AG20443 (cell line): Measurements from ENCODE around the gene PEX6.
A peak's percentile ranks its signal among the peaks of the same experiment; 100 is the strongest.
"Not testable (repeated sequence)": the region's sequence is repeated elsewhere in the genome, so short reads cannot be mapped to it uniquely, and the experiment has no call there.

Source experiments
- DNase-seq: peaks from one replicate; pipeline ENCODE4 v3.0.0; 2012; ENCODE audit warnings: low spot score, mixed read lengths

Gene PEX6

DNA sequence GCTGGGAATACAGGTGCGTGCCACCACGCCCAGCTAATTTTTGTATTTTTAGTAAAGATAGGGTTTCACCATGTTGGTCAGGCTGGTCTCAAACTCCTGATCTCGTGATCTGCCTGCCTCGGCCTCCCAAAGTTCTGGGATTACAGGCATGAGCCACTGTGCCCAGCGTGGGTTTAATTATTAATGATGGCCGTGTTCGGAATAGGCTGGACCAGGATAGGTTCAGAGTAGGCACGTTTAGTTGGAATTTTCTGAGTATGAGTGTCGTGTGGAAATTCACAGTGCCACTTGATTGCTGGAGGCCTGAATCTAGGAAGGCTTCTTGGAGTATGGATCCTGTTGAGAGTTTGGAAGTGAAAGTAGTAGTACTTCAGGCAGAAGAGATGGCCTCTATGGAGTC lies 19.2 kb upstream of the PEX6 start:
- not testable (repeated sequence) for DNase-seq

DNA sequence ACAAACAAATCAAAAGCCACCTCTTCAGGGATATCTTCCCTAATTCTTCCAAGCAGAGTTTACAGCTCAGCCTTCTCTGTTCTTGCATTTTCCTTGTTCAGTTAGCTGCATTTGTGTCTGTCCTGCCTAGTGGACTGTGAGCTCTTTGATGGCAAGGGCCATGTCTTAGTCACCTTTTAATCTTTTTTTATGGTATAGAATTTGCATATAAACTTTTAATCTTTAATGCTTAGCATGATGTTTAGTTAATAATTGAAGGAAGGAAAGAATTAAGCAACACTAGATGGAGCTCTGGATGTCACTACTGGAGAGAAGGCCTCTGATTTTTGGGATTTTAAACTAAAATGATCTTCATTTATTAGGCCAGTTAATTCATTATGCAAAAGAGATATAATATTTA lies 17.5 kb upstream of the PEX6 start:
- no peak for DNase-seq

DNA sequence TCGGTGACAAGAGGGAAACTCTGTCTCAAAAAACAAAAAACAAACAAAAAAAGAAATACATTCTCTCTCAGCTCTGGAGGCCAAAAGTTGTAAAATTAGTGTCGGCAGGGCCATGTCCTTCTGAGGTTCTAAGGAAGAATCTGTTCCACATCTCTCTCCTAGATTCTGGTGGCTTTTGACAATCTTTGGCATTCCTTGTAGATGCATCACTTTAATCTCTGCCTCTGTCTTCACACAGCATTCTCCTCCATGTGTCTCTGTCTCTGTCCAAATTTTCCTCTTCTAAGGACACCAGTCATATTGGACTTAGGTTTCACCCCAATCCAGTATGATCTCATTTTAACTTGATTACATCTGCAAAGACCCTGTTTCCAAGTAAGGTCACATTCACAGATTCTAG lies 14.5 kb upstream of the PEX6 start:
- no peak for DNase-seq

DNA sequence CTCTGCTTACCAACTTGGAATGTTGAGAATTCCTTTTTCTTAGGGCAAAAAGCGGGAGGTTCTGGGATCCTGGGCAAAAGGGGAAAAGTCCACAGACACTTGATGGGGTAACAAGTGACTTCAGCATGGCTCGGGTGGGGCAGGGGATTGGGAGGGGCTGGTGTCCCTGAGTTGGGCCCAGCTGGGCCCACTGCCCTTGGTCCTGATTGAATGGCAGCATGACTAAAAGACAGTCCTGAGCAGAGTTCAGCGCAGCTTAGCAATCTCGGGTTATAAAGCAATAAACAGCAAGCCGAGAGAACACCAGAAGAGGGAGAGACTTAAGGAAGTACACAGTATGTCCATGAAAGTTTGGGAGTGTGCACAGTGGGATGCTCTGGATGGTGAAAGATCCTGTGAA lies 10.9 kb upstream of the PEX6 start:
- no peak for DNase-seq

DNA sequence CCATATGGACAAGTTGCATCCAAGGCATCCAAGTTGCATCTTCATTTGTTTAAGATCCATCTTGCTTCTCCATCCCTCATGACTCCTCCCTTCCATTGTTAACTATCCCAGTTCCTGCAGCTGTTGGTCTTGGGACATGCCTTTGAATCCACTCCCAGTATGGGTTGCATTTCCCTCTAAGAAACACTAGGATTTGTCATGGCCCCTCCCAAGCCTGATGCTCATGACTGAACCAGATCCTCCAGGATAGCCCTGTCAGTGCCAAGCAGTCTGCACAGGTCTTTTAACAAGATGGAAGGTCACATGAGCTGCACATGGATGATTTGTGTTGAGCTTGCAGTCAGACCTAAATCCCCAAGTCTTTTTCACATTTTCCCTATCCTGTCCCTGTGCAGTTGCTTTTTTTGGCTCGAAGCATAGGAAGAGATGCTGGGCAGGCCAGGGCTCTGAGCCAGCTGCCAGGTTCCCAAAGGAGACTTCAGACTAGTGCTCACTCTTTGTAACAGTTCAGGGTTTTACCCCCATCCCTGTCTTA lies 9.6 kb upstream of the PEX6 start:
- peak; percentile 44 for DNase-seq

DNA sequence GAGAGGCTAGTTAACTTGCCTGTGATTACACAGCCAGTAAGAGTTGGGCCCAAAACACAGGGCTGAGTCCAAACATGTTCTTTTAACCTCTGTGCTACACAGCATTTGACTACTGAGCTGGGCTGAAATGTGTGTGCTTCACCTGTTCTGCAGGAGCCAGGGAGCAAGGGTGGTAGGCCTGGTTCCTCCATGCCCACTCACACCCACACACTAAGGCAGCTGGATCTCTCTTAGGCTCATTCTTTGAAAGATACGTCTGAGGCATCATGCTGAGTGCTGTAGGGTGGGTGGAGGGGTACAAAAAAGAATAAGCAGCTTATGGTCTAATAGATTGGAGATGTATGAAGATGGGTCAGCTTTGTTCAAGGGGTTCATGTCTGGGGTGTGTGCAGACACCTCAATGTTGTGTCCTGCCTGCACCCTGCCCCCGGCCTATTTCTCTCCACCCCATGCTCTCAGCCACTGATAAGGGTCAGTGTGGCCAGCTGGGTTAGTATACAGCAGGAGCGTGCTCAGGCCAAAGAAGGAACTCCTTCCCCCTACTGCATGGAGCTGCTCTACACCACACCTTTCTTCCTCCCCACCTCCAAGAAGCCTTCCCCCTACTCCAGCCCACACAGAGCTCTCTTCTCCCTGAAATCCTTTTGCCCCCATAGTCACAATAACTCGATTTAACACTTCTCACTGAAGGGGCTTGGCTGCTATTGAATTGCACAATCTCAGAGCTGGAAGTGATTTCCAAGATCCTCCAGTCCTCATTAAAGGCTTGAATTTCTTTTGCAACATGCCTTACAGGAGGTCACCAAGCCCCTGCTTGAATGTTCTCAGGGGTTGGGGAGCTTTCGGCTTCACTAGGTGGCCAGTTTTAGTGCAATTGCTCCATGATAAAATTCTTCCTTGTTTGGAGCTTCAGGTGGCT lies 8.8 kb upstream of the PEX6 start:
- no peak for DNase-seq

DNA sequence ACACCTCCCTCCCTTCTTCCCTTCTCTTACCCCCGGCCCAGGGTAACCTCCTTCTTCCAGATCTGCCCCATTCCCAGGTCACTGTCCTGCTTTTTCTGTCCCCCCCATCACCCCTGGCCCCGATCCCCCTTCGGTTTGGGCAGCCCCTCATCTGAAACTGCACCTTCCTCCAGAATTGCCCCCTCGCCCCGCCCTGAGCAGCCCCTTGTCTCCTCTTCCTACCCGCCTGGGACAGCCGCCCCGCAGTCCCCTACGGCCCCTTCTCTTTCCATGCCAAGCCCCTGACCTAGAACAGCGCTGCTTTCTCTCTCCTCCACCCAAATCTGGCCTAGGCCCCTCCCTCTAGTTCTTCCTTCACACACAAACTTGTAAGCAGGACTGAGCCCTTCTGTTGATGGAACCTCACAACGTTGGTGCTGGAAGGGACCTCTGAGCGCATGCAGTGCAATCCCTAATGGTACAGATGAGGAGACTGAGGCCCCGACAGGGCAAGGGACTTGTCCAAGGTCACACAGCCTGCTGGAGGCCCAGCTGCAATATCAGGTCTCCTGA lies 6.0 kb upstream of the PEX6 start:
- DNase-seq: peak; percentile 28

DNA sequence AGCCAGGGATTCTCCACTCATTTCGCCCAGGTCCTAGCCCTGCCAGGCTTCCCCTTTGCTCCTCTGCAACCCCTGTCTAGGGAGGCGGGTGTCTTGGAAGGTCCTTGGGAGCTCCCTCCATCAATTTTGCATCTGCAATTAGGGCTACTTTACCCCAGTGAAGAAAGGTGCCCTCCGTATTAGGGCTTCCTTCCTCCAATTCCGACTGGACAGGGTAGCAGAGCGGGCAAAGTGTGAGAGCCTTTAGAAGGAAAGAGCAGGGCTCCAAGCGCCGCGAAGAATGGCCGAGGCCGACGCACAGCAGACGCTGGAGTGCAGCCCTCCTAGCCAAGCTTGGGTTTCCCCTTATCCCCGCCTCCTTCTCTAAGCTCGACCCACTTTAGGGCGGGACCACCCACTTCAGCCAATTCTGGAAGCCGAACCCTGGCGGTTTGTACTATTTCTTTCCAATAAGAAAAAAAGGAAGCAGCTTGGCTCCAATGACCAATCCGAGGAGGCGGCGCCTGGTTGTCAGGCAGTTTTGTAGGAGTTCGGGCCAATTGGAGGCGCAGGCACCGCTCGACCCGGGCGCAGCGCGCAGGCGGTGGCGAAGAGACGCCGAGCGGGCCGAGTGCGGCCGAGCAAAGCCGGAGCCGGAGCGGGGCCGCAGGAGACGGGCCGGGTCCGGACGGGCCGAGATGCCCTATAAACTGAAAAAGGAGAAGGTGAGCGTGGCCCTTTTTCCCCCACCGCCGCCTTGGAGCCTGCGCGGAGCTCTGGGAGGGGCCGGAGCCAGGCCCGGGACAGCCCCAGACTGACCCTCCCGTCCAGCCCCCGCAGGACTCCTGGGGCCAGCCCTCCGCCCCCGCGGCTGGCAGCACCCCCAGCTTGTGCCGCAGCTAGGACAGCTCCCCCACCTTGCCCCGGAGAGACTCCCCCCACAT lies 5.3 kb upstream of the PEX6 start, which contains the start of gene PPP2R5D:
PPP2R5D (plus strand) TSS at position 570 of the 923 bp plus-strand sequence; CDS start at position 678, 108 bp downstream.
- DNase-seq: peak; percentile 97

DNA sequence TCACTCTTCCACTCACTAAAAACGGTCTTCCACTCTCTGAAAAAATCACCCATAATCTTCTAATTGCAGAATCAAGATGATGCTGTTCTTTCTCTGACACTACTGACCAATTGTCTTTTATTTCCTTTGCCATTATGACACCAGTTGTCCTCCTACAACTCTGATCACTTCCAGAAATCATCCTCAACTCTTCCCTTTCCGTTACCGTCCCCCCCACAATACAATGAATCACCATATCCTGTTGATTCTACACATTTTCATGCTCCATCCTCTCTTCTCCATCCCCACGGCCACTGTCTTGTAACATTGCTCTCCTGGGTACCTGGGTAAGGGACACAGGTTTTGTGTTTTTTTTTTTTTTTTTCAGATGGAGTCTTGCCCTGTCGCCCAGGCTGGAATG lies 2.9 kb upstream of the PEX6 start:
- DNase-seq: no peak

DNA sequence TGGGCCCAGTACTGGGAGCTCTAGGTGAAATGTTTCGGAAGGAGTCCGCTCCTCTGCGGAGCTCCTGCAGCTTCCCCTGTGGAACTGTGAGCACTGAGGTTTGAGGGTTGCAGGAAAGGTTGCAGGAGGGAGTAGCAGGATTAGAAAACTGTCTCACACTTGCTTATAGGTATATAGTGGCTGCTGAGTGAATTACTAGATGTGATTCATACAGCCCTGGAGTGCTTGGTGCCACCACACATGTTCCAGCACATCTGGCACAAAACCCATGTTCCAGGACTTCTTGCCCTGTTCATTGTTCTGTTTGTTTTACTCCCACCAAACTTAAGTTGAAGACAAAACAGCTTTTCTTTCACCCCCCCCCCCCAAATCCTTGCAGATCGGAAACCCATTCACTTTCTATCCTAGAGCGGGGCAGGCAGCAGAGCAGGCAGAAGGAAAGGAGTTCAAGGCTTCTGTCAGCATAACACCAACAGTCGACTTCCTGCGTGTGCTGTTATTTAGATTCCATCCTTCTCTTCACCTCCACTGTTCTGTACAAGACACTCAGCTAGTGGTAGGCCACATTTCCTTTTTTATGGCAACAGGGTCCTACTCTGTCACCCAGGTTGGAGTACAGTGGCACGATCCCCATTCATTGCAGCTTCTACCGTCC lies 669 bp upstream of the PEX6 start:
- DNase-seq: peak; percentile 49

DNA sequence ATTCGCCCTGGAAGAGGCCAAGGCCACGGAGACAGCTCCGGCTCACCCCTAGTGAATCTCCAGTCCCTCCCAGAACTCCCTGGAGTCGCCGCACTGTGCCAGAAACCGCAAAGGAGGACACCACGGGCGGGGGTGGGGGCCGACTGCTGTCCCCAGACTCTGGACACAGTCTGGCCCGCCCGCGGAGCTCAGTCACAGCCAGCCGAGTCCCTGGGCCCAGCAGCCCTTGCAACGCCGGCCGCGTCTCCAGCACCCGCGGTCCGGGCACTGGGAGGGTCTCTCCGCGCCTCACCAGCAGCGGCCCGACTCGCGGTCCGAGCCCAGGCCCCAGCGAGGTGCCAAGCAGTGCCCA lies 518 bp downstream of the PEX6 start:
- peak; percentile 58 for DNase-seq

DNA sequence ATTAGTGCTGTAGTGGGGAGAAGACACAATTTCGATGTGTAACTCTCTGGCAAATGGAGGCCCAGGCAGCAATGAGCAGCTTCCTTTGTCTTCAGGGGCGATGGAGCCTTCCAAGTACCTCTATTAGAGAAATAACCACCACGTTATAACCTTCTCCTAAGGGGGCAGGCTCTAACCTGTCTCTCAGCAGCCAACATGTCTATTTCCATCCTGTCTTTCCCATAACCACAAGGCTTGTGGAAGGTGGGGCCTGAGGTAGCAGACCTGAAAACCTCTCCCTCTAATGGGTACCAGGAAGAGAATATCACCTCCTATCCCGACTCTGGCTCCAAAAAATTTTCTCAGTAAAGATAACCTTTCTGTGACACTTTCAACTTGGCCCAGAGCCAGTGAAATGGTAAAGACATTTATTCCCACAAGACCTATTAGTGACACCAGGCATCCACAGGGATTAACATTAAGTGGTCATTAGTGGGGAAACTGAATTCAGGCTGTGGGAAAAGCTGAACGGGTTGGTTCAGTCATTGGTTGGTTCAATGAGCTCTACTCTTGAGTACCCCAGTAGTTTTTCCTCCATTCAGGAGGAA lies 4.0 kb downstream of the PEX6 start:
- DNase-seq: no peak

DNA sequence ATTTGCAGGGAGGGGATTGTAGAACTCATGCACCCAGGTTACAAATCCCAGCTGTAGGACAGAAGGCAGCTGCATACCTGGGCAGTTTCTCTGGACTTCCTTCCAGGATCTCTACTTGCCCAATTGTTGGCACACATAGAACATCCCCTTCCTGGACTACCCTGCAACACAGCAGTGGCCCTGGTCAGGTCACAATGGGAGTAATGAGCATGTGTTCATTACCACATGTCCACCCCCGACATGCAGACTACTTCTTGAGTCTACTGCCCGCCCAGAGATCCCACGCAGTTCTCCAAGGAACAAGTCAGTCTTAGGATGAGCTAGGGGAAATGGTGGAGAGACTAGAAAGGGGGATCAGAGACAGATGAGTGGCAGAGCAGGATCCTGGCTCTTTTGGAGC lies 5.1 kb downstream of the PEX6 start:
- no peak for DNase-seq

DNA sequence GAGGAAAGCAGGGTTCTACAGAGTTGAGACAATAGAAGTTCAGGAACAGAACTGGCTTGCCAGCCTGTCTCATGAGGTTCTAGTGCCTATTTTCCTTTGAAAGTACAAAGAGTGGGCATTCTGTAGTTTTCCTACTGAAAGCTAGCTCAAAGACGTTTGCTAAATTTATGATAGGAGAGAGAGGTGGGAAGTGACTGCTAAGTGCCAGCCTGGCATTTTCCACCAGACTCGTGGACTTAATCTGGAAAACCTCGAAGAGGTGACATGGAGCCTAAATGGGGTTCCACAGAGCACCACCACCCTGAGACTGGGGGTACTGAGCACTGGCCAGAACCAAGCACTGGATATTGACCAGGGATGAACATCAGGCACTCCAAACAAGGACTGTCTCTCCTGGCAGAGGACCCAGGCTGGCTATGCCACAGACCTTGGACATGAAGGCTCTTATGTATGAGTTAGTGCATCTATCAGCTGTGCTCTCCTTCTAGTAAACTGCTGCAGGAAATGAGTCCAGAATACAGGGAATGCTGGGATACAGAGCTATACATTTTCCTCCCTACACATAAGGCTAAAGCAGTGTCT lies 7.1 kb downstream of the PEX6 start:
- no peak for DNase-seq

DNA sequence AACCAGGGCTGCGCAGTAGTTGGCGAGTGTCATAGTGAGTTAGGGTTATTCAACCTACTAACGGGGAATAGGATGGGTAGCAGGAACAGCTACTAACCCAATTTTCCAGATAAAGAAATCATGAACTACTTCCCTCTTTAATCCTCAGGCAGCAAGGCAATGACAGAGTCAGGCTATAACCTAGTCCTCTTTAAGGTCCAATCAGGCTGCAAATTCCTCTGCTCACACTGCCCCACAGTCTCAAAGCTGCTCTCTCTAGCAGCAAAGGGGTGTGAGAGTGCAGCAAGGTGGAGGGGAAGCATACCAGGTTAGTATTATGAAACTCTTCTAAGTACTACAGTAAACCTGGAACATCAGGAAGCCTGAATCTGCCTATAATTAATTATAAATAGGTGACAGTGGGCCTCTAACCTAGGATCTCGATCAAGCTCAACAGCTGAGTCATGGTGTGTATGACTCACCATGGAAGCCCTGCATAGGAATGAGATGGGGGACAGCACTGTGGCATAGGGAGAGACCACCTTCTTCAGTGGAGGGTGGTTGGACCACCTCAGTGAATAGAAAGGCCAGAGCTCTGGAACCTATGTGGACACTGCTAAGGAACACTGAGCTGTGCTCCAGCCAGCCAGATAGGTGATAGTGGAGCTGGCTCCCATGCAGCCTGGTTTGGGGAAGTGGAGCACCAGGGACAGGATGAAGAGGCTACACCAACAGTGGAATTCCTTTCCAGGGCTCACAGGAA lies 7.9 kb downstream of the PEX6 start:
- DNase-seq: peak; percentile 35

DNA sequence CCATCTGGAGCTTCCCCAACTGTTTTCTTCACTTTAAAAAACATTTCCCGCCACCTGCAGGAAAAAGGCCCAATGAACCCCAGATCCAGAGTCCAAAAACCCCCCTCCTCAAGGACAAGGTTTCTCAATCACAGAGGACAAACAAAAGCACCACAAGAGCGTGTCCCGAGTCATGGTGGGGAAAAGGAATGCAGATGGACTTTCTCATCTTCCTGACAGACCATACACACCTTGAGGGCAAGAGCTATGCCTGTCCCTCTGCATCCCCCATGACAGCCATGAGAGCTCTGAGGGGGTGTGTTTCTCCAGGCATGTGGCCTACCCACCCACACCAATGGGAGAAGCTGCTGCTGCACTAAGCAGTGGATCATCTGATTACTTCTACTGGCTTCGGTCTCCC lies 9.0 kb downstream of the PEX6 start:
- DNase-seq: peak; percentile 2

DNA sequence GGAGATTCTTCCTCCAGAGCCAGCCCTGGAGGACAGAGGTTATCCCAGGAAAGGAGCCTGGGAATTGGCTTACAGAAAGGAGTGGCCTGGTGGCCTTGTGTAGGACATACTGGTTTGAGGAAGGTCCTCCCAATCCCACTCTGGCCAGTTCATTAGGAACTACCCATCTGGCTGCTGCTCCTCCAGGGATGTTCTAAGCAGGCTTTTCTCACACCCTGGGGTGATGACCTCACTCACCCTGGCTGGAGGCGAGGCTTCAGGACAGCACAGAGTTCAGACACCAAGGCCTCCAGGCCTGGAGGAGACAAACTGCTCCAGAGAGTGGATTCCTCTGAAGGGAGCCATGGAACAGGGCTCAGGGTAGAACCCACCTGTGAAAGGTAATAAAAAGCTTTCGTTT lies 9.6 kb downstream of the PEX6 start:
- peak; percentile 10 for DNase-seq

DNA sequence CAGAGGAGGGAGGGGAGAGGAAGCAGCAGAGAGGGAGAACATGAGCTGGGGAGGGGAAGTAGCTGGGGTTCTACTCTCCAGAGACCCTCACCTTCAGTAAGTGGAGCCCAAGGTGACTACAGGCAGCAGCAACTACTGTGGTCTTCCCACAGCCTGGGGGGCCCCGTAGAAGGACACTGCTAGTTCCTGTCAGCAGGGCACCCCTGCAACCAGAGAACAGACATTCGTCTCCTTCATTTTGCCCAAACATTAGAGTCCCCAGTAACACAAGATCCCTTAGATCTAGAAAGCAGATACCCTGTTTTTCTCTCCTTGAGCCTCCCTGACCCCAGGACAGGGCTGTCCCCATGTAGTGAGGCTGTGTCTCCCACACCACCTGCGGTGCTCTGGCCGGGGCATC lies 10.2 kb downstream of the PEX6 start:
- peak; percentile 1 for DNase-seq

DNA sequence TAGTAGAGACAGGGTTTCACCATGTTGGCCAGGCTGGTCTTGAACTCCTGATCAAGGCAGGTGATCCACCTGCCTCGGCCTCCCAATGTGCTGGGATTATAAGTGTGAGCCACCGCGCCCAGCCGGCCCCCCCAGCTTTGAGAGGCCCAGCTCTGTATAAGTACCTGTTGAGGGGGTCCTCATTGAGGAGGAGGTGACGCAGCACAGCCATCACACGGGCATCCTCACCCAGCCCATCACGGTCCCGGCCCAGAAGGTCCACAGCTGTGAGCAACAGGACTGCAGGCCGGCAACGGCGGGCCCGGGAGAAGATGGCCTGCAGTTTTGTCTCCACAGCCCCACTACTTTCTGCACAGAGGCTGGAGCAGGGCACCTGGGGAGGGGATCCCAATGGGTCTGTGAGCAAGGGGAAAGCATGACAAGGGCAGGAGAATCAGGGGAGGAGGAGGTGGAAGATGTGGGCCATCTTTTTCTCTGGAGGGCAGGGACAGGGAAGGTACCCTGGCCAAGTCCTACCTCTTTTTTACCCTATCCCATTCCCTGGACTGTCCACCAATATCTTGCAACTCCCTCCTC lies 10.8 kb downstream of the PEX6 start:
- peak; percentile 0 for DNase-seq

DNA sequence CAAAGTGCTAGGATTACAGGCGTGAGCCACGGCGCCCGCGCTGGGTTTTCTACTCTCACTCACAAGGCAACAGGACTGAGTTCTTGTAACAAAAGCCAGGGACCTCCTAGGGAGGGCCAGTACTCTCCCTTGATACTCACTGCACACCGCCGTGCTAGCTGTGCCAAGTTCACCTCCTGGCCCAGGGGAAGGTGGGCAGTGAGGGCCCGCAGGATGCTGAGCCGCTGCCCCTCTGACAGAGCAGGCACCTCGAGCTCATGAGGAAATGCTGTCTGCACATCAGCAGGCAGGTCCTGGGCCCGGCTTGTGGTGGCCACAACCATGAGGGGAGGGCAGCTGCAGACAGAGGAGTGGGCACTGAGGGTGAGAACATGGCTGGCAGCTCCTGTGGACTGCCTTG lies 11.8 kb downstream of the PEX6 start:
- DNase-seq: no peak
